Activated B cell treated with CpG ODN at 0.5 μM for 24 hours (primary cell): ENCODE results near the gene SUPT6H. TPM values are rescaled to one million over a fixed set of nuclear protein-coding genes. Genes with fewer than 3 reads are reported as not detected.
"Not testable (repeated sequence)": the region's sequence is repeated elsewhere in the genome, so short reads cannot be mapped to it uniquely, and the experiment has no call there.

Source experiments
- ATAC-seq: fragments of 200-7000 bp; cut with Tn5 transposase; one replicate; pipeline ENCODE4 v1.10.0; 2021; ENCODE audit warnings: low read depth, mild to moderate bottlenecking, moderate library complexity
- CTCF ChIA-PET: fragments of 350-600 bp; sonication (Branson Sonifier 250); formaldehyde crosslinking; loops from one replicate; lab custom pipeline; 2021; ENCODE audit warnings: antibody characterized with exemption; lab: Charles Lee
- POLR2A ChIA-PET: fragments of 350-600 bp; sonication (Branson Sonifier 250); formaldehyde crosslinking; loops from one replicate; lab custom pipeline; 2021; ENCODE audit warnings: antibody characterized with exemption; lab: Charles Lee
- DNase-seq: peaks from one replicate; pipeline ENCODE4 v3.0.0; 2022
- H3K27ac Mint-ChIP-seq: one replicate; pipeline ENCODE4 v1.8.0; 2020; ENCODE audit warnings: mixed read lengths
- H3K27me3 Mint-ChIP-seq: one replicate; pipeline ENCODE4 v1.8.0; 2021; ENCODE audit warnings: mixed read lengths
- H3K36me3 Mint-ChIP-seq: one replicate; pipeline ENCODE4 v1.8.0; 2021; ENCODE audit warnings: low read depth, mixed read lengths
- H3K4me1 Mint-ChIP-seq: one replicate; pipeline ENCODE4 v1.8.0; 2021; ENCODE audit warnings: mixed read lengths
- H3K4me3 Mint-ChIP-seq: one replicate; pipeline ENCODE4 v1.8.0; 2020; ENCODE audit warnings: mild to moderate bottlenecking, mixed read lengths
- H3K9me3 Mint-ChIP-seq: one replicate; pipeline ENCODE4 v1.8.0; 2020; ENCODE audit warnings: mixed read lengths
- intact Hi-C: fragments of 100-400 bp; cut with micrococcal nuclease; formaldehyde crosslinking; loops from one replicate; pipeline ENCODE4 v1.15.1; 2024
- total RNA-seq: library from RNA; stranded (reverse); gene quantifications from 2 replicates; pipeline ENCODE4 v1.2.3, GENCODE V29; 2022
- TF ChIP-seq, protein P1 (sequence below): fragments of 200-600 bp; IDR thresholded peaks from one replicate; pipeline ENCODE4 v1.8.0; 2022; ENCODE audit warnings: antibody characterized with exemption, mild to moderate bottlenecking

The SUPT6H gene
- total RNA-seq, 1 donor from 2014 or later: 92.4 TPM

DNA sequence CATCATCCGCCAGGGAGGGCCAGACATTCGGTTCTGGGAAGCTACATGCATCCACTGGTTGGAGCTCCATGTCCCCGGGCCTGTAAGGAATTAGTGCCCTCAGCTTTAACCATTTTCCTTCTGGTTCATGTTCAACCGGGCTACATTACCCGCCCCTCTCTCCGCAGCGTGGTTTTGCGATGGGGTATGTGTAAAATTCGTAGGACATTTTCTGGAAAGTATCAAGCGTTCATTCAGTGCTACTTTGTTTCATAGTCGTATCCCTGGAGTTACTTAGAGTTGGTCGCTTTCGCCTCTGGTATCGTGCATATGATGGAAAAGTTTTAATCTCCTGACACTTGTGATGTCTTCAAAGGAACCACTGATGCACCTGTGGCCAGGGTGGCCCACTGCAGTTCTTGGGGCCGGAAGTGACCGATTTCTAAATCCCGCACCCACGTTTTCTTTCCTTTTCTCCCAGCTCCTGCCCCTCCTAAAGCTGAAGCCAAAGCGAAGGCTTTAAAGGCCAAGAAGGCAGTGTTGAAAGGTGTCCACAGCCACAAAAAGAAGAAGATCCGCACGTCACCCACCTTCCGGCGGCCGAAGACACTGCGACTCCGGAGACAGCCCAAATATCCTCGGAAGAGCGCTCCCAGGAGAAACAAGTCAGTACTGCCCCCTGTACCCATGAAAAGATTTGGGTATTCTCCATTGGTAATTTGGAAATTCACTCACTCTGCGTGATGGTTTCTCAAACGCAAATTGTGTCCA, 58.4 kb downstream of the SUPT6H start:
- intact Hi-C loops: no loop called here
- no peaks in the 10 kb centered on the region for H3K27me3 Mint-ChIP-seq
- H3K9me3 Mint-ChIP-seq: no peaks in the 10 kb centered on the region
- ATAC-seq (no peak), DNase-seq (no peak)
- CTCF ChIA-PET: interaction anchor here (1.1 to 3.1 kb wide), 8 partner anchors 9 to 233 kb away, joined by 4 to 18 read pairs (median 6); partner anchors contain the start of genes PHF12 and PROCA1
- H3K27ac Mint-ChIP-seq: peak overlapping the region; percentile 98
- TF ChIP-seq, protein P1, sequence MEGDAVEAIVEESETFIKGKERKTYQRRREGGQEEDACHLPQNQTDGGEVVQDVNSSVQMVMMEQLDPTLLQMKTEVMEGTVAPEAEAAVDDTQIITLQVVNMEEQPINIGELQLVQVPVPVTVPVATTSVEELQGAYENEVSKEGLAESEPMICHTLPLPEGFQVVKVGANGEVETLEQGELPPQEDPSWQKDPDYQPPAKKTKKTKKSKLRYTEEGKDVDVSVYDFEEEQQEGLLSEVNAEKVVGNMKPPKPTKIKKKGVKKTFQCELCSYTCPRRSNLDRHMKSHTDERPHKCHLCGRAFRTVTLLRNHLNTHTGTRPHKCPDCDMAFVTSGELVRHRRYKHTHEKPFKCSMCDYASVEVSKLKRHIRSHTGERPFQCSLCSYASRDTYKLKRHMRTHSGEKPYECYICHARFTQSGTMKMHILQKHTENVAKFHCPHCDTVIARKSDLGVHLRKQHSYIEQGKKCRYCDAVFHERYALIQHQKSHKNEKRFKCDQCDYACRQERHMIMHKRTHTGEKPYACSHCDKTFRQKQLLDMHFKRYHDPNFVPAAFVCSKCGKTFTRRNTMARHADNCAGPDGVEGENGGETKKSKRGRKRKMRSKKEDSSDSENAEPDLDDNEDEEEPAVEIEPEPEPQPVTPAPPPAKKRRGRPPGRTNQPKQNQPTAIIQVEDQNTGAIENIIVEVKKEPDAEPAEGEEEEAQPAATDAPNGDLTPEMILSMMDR: no peak
- POLR2A ChIA-PET: interaction anchor here (0.7 to 18.0 kb wide), 25 partner anchors 8 to 232 kb away, joined by 3 to 2384 read pairs (median 9); partner anchors contain the start of genes BLTP2, FAM222B, FLOT2 and NEK8
- H3K4me3 Mint-ChIP-seq: peak overlapping the region; percentile 98
- peaks cover 73% of the 10 kb centered on the region for H3K4me1 Mint-ChIP-seq
- peaks cover 57% of the 10 kb centered on the region for H3K36me3 Mint-ChIP-seq

DNA sequence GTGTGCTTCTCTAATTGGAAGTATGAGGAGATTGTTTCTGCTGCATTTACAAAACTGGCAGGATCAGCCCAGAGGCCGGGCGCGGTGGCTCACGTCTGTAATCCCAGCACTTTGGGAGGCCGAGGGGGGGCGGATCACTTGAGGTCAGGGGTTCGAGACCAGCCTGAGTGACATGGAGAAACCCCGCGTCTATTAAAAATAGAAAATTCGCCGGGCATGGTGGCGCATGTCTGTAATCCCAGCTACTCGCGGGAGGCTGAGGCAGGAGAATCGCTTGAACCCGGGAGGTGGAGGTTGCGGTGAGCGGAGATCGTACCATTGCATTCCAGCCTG, 59.0 kb downstream of the SUPT6H start:
- POLR2A ChIA-PET: interaction anchor here (0.7 to 18.0 kb wide), 9 partner anchors 7 to 228 kb away, joined by 4 to 2384 read pairs (median 21); partner anchors contain the start of genes FLOT2, NEK8, PROCA1 and TRAF4
- H3K9me3 Mint-ChIP-seq, intact Hi-C loops, H3K27me3 Mint-ChIP-seq, ATAC-seq, DNase-seq: not testable (repeated sequence)
- H3K36me3 Mint-ChIP-seq: peaks cover 61% of the 10 kb centered on the region
- H3K4me3 Mint-ChIP-seq: peak overlapping the region; percentile 98
- peaks cover 77% of the 10 kb centered on the region for H3K4me1 Mint-ChIP-seq
- H3K27ac Mint-ChIP-seq: peak overlapping the region; percentile 98
- CTCF ChIA-PET: interaction anchor here (1.7 to 3.1 kb wide), 2 partner anchors 25 to 30 kb away, joined by 5 to 18 read pairs; no protein-coding TSS in a partner anchor

DNA sequence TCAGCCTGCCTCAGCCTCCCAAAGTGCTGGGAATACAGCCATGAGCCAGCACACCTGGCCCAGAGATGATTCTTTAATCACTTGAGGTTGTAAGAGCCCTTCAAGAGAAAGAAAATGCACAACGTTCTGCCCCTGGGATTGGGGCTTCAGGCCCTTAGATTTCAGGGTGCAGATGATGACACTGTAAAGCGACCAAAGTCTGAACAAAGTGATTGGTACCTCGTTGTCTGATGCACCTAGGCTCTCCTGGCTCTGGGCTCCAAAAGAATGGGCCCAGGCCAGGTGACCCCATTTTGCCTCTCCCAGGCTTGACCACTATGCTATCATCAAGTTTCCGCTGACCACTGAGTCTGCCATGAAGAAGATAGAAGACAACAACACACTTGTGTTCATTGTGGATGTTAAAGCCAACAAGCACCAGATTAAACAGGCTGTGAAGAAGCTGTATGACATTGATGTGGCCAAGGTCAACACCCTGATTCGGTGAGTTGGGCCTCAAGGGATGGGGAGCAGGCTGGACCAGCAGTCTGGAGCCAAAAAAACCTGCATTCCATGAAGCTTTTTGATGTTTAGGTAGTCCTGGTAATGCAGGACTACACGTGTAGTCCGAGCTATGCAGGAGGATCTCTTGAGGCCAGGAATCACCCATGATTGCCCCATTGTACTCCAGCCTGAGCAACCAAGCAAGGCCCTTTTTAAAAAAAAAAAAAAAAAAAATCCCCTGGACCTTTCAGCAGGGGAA, 60.6 kb downstream of the SUPT6H start:
- CTCF ChIA-PET: interaction anchor here (0.6 kb wide), 1 partner anchor 28 kb away, joined by 3 read pairs; no protein-coding TSS in a partner anchor
- TF ChIP-seq, protein P1: no peak
- Mint-ChIP-seq H3K36me3 (peaks cover 61% of the 10 kb centered on the region), H3K9me3 (no peaks in the 10 kb centered on the region), H3K27me3 (no peaks in the 10 kb centered on the region), H3K4me3 (peak overlapping the region; percentile 98), H3K27ac (peak overlapping the region; percentile 53), H3K4me1 (peaks cover 79% of the 10 kb centered on the region)
- POLR2A ChIA-PET: interaction anchor here (0.6 to 18.0 kb wide), 4 partner anchors 12 to 227 kb away, joined by 5 to 2384 read pairs (median 76); partner anchors contain the start of genes PROCA1 and TRAF4
- DNase-seq (no peak), ATAC-seq (no peak)
- intact Hi-C loops: no loop called here

DNA sequence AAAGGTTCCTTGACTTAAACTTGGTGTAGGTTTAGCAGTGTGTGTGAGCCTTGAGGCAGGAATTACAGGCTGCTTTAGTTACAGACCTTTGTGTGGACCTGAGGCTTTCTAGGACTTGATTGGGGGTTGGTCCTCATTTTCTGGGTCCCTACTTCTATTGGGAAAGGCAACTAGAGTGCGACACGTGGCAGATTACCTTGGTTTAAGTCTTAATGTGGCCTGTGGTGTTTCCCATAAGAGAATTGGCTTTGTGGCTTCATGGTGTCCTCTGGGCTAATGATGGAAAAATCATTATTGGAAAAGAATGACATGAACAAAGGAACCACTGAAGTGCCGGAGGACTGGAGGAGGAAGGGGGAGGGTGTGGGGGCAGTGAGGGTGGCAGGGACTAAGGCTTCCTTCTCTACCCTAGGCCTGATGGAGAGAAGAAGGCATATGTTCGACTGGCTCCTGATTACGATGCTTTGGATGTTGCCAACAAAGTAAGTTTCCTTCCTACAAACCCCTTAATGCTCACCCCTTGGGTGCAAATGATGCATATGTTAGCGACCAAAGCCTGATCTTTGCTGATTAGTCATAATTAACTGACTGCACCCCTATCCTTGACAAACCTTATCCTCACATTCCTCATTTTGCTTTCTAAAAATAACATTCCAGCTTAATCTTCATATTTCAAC, 61.3 kb downstream of the SUPT6H start:
- POLR2A ChIA-PET: interaction anchor here (1.0 to 18.0 kb wide), 3 partner anchors 12 to 142 kb away, joined by 3 to 2384 read pairs (median 108); partner anchors contain the start of genes PROCA1 and TRAF4
- Mint-ChIP-seq H3K4me3 (peak overlapping the region; percentile 93), H3K27ac (peak overlapping the region; percentile 42), H3K36me3 (peaks cover 61% of the 10 kb centered on the region), H3K27me3 (no peaks in the 10 kb centered on the region), H3K9me3 (no peaks in the 10 kb centered on the region), H3K4me1 (peaks cover 81% of the 10 kb centered on the region)
- CTCF ChIA-PET: no interaction called here
- TF ChIP-seq, protein P1: no peak
- DNase-seq (no peak), ATAC-seq (no peak)
- intact Hi-C loops: no loop called here

DNA sequence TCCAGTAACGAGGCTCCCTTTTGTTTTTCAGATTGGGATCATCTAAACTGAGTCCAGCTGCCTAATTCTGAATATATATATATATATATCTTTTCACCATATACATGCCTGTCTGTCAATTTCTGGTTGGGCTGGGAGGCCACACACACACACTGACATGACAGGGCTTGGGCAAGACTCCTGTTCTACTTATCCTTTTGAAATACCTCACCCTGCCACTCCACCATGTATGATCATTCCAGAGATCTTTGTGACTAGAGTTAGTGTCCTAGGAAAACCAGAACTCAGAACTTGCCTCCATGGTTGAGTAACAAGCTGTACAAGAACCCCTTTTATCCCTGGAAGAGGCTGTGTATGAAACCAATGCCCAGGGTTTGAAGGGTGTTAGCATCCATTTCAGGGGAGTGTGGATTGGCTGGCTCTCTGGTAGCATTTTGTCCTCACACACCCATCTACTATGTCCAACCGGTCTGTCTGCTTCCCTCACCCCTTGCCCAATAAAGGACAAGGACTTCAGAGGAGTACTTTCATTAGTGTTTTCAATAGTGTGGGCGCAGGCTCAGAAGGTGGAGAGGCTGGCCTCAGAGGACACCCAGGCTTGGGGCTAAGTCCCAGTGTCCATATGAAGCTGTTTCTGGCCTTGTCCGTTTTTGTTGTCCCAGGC, 62.0 kb downstream of the SUPT6H start:
- ATAC-seq, H3K9me3 Mint-ChIP-seq, DNase-seq, intact Hi-C loops, H3K27me3 Mint-ChIP-seq: not testable (repeated sequence)
- Mint-ChIP-seq H3K4me3 (peak overlapping the region; percentile 93), H3K4me1 (peaks cover 83% of the 10 kb centered on the region), H3K27ac (peak overlapping the region; percentile 92), H3K36me3 (peaks cover 61% of the 10 kb centered on the region)
- ChIA-PET CTCF (interaction anchor here (6.1 kb wide), 1 partner anchor 23 kb away, joined by 545 read pairs; the partner anchor contains the start of gene TRAF4), POLR2A (interaction anchor here (1.0 to 18.0 kb wide), 8 partner anchors 8 to 178 kb away, joined by 3 to 2384 read pairs (median 51); partner anchors contain the start of genes BLTP2, DHRS13, PROCA1 and TRAF4)
